Neural cell (in vitro differentiated cells): ENCODE data around the gene ZNF263. TPM values are rescaled to one million over a fixed set of nuclear protein-coding genes. Genes with fewer than 3 reads are reported as not detected.

Source experiments
- H2AFZ ChIP-seq: fragments of 200-600, 300-800 bp; sonication (generic), shearing (Covaris generic); 2 replicates; pipeline ENCODE4 v1.6.0; 2014; ENCODE audit warnings: low read depth, mild to moderate bottlenecking, antibody characterized with exemption, low read length, moderate library complexity
- H3F3A ChIP-seq: fragments of 200-600 bp; shearing (Covaris generic); 2 replicates; pipeline ENCODE4 v1.6.1; 2016; ENCODE audit warnings: mild to moderate bottlenecking, moderate library complexity, mixed read lengths, antibody characterized with exemption, low read length; ENCODE audit not compliant: insufficient read depth, poor library complexity, severe bottlenecking
- H3K27ac ChIP-seq: fragments of 200-600, 300-800 bp; sonication (generic), shearing (Covaris generic); 2 replicates; pipeline ENCODE4 v1.5.1; 2014; ENCODE audit warnings: mild to moderate bottlenecking, low read length, moderate library complexity
- H3K27me3 ChIP-seq: fragments of 300-800, 200-600 bp; sonication (generic), shearing (Covaris generic); 2 replicates; pipeline ENCODE4 v1.6.0; 2014; ENCODE audit warnings: mild to moderate bottlenecking, low read depth, low read length, moderate library complexity; ENCODE audit not compliant: insufficient read depth
- H3K36me3 ChIP-seq: fragments of 300-800, 200-600 bp; sonication (generic), shearing (Covaris generic); 2 replicates; pipeline ENCODE4 v1.5.1; 2014; ENCODE audit warnings: mild to moderate bottlenecking, antibody characterized with exemption, low read length, moderate library complexity; ENCODE audit not compliant: insufficient read depth
- H3K4me2 ChIP-seq: fragments of 300-800, 200-600 bp; sonication (generic), shearing (Covaris generic); 2 replicates; pipeline ENCODE4 v1.6.0; 2014; ENCODE audit warnings: mild to moderate bottlenecking, low read length
- H3K4me3 ChIP-seq: fragments of 300-800, 200-600 bp; sonication (generic), shearing (Covaris generic); 2 replicates; pipeline ENCODE4 v1.5.1; 2014; ENCODE audit warnings: mild to moderate bottlenecking, low read length, moderate library complexity
- H3K79me2 ChIP-seq: fragments of 200-600 bp; shearing (Covaris generic); replicated peaks from 2 replicates; pipeline ENCODE4 v1.6.0; 2014; ENCODE audit warnings: mild to moderate bottlenecking, low read length, moderate library complexity; ENCODE audit not compliant: insufficient read depth
- H3K9ac ChIP-seq: fragments of 300-800, 200-600 bp; sonication (generic), shearing (Covaris generic); 2 replicates; pipeline ENCODE4 v1.6.1; 2016; ENCODE audit warnings: mild to moderate bottlenecking, low read length, mixed read lengths
- H3K9me2 ChIP-seq: fragments of 200-600 bp; shearing (Covaris generic); 2 replicates; pipeline ENCODE4 v1.6.1; 2016; ENCODE audit warnings: mild to moderate bottlenecking, low read length, mixed read lengths; ENCODE audit not compliant: insufficient read depth
- H3K9me3 ChIP-seq: fragments of 200-600, 300-800 bp; sonication (generic), shearing (Covaris generic); 2 replicates; pipeline ENCODE4 v1.6.1; 2016; ENCODE audit warnings: mild to moderate bottlenecking, mixed run types, low read length, moderate library complexity, mixed read lengths
- H4K20me1 ChIP-seq: fragments of 200-600 bp; shearing (Covaris generic); 2 replicates; pipeline ENCODE4 v1.6.1; 2016; ENCODE audit warnings: mild to moderate bottlenecking, mixed run types; ENCODE audit not compliant: insufficient read depth
- CTCF ChIP-seq: fragments of 450-650 bp; IDR thresholded peaks from 2 replicates; pipeline ENCODE4 v1.5.1; 2014; ENCODE audit warnings: antibody characterized with exemption, mild to moderate bottlenecking, moderate library complexity; ENCODE audit not compliant: poor library complexity, severe bottlenecking
- EP300 ChIP-seq: fragments of 450-650 bp; conservative IDR thresholded peaks from 2 replicates; pipeline ENCODE4 v1.6.1; 2014; ENCODE audit warnings: antibody characterized with exemption, mild to moderate bottlenecking, moderate library complexity; ENCODE audit not compliant: poor library complexity, severe bottlenecking
- EZH2 ChIP-seq: fragments of 200-600, 300-800 bp; shearing (Covaris generic), sonication (generic); IDR thresholded peaks from 2 replicates; pipeline ENCODE4 v1.6.1; 2014; ENCODE audit warnings: antibody characterized with exemption, low read length, borderline replicate concordance, mild to moderate bottlenecking; ENCODE audit not compliant: insufficient read depth, poor library complexity, severe bottlenecking
- MXI1 ChIP-seq: fragments of 450-650 bp; conservative IDR thresholded peaks from 2 replicates; pipeline ENCODE4 v1.6.1; 2014; ENCODE audit warnings: antibody characterized with exemption, mild to moderate bottlenecking; ENCODE audit not compliant: poor library complexity, severe bottlenecking
- POLR2AphosphoS5 ChIP-seq: IDR thresholded peaks from 2 replicates; pipeline ENCODE4 v1.6.1; 2012
- RAD21 ChIP-seq: fragments of 450-650 bp; conservative IDR thresholded peaks from 2 replicates; pipeline ENCODE4 v1.6.1; 2014; ENCODE audit warnings: antibody characterized with exemption, mild to moderate bottlenecking, moderate library complexity
- REST ChIP-seq: IDR thresholded peaks from 2 replicates; pipeline ENCODE4 v1.6.1; 2012; ENCODE audit warnings: borderline replicate concordance
- SMC3 ChIP-seq: fragments of 450-650 bp; conservative IDR thresholded peaks from 2 replicates; pipeline ENCODE4 v1.6.1; 2014; ENCODE audit warnings: antibody characterized with exemption, mild to moderate bottlenecking, moderate library complexity; ENCODE audit not compliant: poor library complexity
- TAF1 ChIP-seq: IDR thresholded peaks from 2 replicates; pipeline ENCODE4 v1.6.1; 2012; ENCODE audit warnings: low read depth
- polyA plus RNA-seq: library from polyadenylated mRNA; depleted of rRNA; stranded (reverse); fragments of >200 nt; gene quantifications from 2 replicates; pipeline ENCODE4 v1.2.3, GENCODE V29; 2014

Gene ZNF263
- polyA plus RNA-seq, 1 donor from 2014 or later = 65.4 TPM

- no peak overlapping the region for H3K27ac ChIP-seq
- no peaks in the 10 kb centered on the region for H3K9me3 ChIP-seq
- H3K9me2 ChIP-seq = no peaks in the 10 kb centered on the region
- no peak overlapping the region for H3K4me2 ChIP-seq
- no peaks in the 10 kb centered on the region for H4K20me1 ChIP-seq
- no peaks in the 10 kb centered on the region for H3K27me3 ChIP-seq
- H3K36me3 ChIP-seq = no peaks in the 10 kb centered on the region
- no peaks in the 10 kb centered on the region for H3K79me2 ChIP-seq
- TF ChIP-seq TAF1 (no peak), EZH2 (no peak), RAD21 (no peak), SMC3 (no peak), MXI1 (no peak), CTCF (no peak), REST (no peak), POLR2AphosphoS5 (no peak), EP300 (no peak)
- no peak overlapping the region for H3K9ac ChIP-seq
- H3F3A ChIP-seq = no peaks in the 10 kb centered on the region
- no peak overlapping the region for H3K4me3 ChIP-seq
- H2AFZ ChIP-seq = no peak overlapping the region
Observed at GRCh38 chr16:3241761-3242160, 41.5 kb upstream of the ZNF263 start.

GRCh38 chr16:3242709-3243108 lies 40.6 kb upstream of the ZNF263 start:
- H4K20me1 ChIP-seq = no peaks in the 10 kb centered on the region
- no peaks in the 10 kb centered on the region for H3F3A ChIP-seq
- TF ChIP-seq POLR2AphosphoS5 = no peak
- no peak for TF ChIP-seq SMC3
- TF ChIP-seq CTCF = no peak
- no peak for TF ChIP-seq MXI1
- no peak for TF ChIP-seq RAD21
- TF ChIP-seq REST = no peak
- TF ChIP-seq EP300 = no peak
- TF ChIP-seq EZH2 = no peak
- no peak for TF ChIP-seq TAF1
- no peak overlapping the region for H2AFZ ChIP-seq
- H3K27ac ChIP-seq = no peak overlapping the region
- H3K27me3 ChIP-seq = no peaks in the 10 kb centered on the region
- H3K9me2 ChIP-seq = no peaks in the 10 kb centered on the region
- no peaks in the 10 kb centered on the region for H3K36me3 ChIP-seq
- no peak overlapping the region for H3K9ac ChIP-seq
- no peaks in the 10 kb centered on the region for H3K9me3 ChIP-seq
- no peak overlapping the region for H3K4me2 ChIP-seq
- H3K79me2 ChIP-seq = no peaks in the 10 kb centered on the region
- no peak overlapping the region for H3K4me3 ChIP-seq
